ENCODE results near the gene NTN1. TPM values are rescaled to one million over a fixed set of nuclear protein-coding genes. Genes with fewer than 3 reads are reported as not detected.
"Not testable (repeated sequence)": the region's sequence is repeated elsewhere in the genome, so short reads cannot be mapped to it uniquely, and the experiment has no call there.

NTN1 gene
- total and polyA plus RNA-seq, 12 donors, result 3.0 to 38.7 (median 15.8) TPM

- intact Hi-C loops (cut with DNase I), result no loop called here
- Histone ChIP-seq H3K4me3 (no peak overlapping the region), H3K36me3 (no peaks in the 10 kb centered on the region), H3K4me1 (peaks cover 0 to 5% (median 0%) of the 10 kb centered on the region in 9 donors), H3K9me3 (no peaks in the 10 kb centered on the region), H3K27ac (no peak overlapping the region), H3K27me3 (peaks cover 0 to 15% (median 0%) of the 10 kb centered on the region in 7 donors)
- no peak for DNase-seq
- no peak for ATAC-seq
- WGBS, 2 donors, result 72 to 73% methylated on average over 4 of the region's 4 CpGs
- no peak for TF ChIP-seq CTCF (IDR thresholded peaks at IDR 0.05)
Measured at GRCh38 chr17:9146064-9146463, 124.8 kb downstream of the NTN1 start.

- Histone ChIP-seq H3K9me3 (no peaks in the 10 kb centered on the region), H3K27me3 (peaks cover 0 to 15% (median 0%) of the 10 kb centered on the region in 7 donors), H3K36me3 (no peaks in the 10 kb centered on the region), H3K4me1 (peaks cover 0 to 8% (median 0%) of the 10 kb centered on the region in 9 donors), H3K4me3 (no peak overlapping the region), H3K27ac (no peak overlapping the region)
- intact Hi-C loops (cut with DNase I), result no loop called here
- TF ChIP-seq CTCF (IDR thresholded peaks at IDR 0.05), result no peak
- ATAC-seq, result no peak
- 65 to 66% methylated on average over 6 of the region's 6 CpGs for WGBS, 2 donors
- DNase-seq, result no peak
Measured at GRCh38 chr17:9148905-9149525, 127.7 kb downstream of the NTN1 start.

- H3K27ac ChIP-seq, result no peak overlapping the region
- 62 to 68% methylated on average over 25 of the region's 25 CpGs for WGBS, 2 donors
- no peaks in the 10 kb centered on the region for H3K36me3 ChIP-seq
Measured at GRCh38 chr17:9150446-9151090, 129.3 kb downstream of the NTN1 start.

GRCh38 chr17:9151091-9151490, 129.8 kb downstream of the NTN1 start:
- no peak for ATAC-seq
- intact Hi-C loops (cut with DNase I), result no loop called here

More at GRCh38 chr17:9150446-9151090, 129.3 kb downstream of the NTN1 start:
- DNase-seq (no peak), ATAC-seq (peak in 3 of 8 donors; percentile 19 to 42 (median 24))
- TF ChIP-seq CTCF (IDR thresholded peaks at IDR 0.05), result no peak
- Histone ChIP-seq H3K4me3 (no peak overlapping the region), H3K4me1 (peaks cover 0 to 8% (median 0%) of the 10 kb centered on the region in 9 donors), H3K27me3 (peaks cover 0 to 15% (median 0%) of the 10 kb centered on the region in 7 donors), H3K9me3 (no peaks in the 10 kb centered on the region)
- intact Hi-C loops (cut with DNase I), result no loop called here

GRCh38 chr17:9151740-9152139, 130.4 kb downstream of the NTN1 start:
- ATAC-seq; DNase-seq; H3K4me3 ChIP-seq; H3K4me1 ChIP-seq; H3K36me3 ChIP-seq; H3K27ac ChIP-seq; H3K9me3 ChIP-seq; intact Hi-C loops (cut with DNase I): not testable (repeated sequence)
- H3K27me3 ChIP-seq, result peaks cover 0 to 15% (median 0%) of the 10 kb centered on the region in 7 donors
- WGBS, 2 donors, result 96 to 98% methylated on average over 10 of the region's 10 CpGs

More at GRCh38 chr17:9151091-9151490, 129.8 kb downstream of the NTN1 start:
- TF ChIP-seq CTCF (IDR thresholded peaks at IDR 0.05), result no peak
- Histone ChIP-seq H3K36me3 (no peaks in the 10 kb centered on the region), H3K4me1 (peaks cover 0 to 8% (median 0%) of the 10 kb centered on the region in 9 donors), H3K27ac (no peak overlapping the region), H3K9me3 (no peaks in the 10 kb centered on the region), H3K27me3 (peaks cover 0 to 15% (median 0%) of the 10 kb centered on the region in 7 donors), H3K4me3 (no peak overlapping the region)
- 46 to 53% methylated on average over 6 of the region's 6 CpGs for WGBS, 2 donors
- no peak for DNase-seq

Data from heart right ventricle (tissue), 16 donors.